Activated CD8-positive, alpha-beta memory T cell treated with anti-CD3 and anti-CD28 coated beads, Interleukin-2, amount 50 U/mL, for 1 hour (primary cell): ENCODE data around the gene SBDS.
"Not testable (repeated sequence)": the region's sequence is repeated elsewhere in the genome, so short reads cannot be mapped to it uniquely, and the experiment has no call there.

Experiments used
- DNase-seq: peaks from one replicate; pipeline ENCODE4 v3.0.0-alpha.2; 2020; ENCODE audit errors: extremely low read depth

The SBDS gene

DNA sequence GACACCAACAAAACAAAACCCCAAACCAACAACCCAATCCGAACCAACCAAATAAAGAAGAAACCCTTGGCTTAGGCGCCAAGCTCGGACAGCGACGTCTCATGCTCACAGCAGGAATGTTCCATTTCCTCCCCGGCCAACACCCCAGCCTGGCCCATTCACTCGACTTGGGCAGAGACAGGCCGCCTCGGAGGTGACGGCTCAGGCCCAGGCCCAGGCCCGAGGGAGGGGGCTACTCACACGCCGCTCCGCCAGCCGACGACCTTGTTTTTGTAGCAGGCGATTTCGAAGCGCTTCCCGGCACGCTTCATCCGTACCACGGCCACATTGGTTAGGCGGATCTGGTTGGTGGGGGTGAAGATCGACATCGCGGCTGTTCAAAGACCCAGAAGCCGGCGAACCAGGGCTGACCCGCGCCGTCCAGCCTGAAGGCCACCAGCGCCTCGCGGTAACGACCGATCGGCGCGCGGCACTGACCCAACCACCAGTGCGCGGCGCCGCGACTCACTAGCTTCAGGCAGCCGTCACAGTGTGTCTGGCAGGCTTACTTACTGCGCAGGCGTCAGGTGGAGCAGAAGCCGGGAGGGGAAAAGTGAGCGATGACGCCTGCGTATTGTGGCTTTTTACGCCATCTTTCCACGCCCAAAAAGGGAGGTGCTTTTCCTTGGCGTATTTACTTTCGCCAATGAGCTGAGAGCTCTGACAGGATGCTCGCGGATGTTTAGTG, at the start of gene SBDS:
TSS of gene SBDS (minus strand) at position 537 of the 727 bp plus-strand sequence. CDS start at position 368, 169 bp downstream.
- DNase-seq, result peak; percentile 86

DNA sequence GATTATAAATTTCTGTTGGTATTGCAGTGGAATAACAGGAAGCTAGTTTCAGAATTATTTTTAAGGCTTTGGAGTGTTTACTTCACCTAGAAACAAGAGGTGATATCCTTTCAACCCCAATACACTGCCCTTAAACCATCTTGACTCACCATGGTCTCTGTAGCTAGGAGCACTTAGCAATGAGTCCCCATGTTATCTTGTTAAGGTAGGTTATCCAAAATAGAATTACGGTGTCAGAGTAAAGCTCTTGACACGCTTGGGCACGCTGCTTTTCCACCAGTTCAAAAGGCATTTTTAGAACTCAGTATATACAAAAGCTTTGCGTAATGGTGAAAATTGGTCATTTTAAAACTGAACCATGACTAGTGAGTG, 48.2 kb upstream of the SBDS start:
- DNase-seq, result not testable (repeated sequence)

DNA sequence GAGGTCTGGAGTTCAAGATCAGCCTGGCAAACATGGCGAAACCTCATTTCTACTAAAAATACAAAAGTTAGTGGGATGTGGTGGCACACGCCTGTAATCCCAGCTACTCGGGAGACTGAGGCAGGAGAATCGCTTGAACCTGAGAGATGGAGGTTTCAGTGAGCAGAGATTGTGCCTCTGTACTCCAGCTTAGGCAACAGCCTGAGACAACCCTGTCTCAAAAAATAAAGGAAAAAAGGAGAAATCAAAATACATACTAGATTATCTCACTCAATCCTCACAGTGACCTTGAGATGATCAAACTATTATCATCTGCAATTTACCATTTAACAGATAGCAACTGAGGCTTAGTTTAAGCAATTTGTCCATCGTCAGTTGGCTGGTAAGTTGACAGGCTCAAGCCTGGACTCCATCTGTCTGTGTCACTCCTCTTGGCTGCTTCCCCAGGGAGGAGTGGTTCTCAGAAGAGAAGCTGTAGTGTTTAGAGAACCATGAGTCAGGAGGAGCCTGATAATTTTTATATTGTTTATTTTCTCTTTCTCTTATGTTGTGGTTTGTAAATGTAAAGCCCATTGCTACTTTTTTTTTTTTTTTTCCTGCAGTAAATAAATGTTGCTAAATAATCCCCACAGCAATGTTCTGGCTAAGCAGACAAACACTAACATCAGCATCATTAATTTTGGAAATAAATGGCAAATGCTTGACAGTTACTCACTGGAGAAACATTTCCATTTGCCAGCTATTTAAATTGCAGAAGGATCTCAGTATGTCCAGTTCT, 47.6 kb upstream of the SBDS start:
- DNase-seq, result not testable (repeated sequence)

DNA sequence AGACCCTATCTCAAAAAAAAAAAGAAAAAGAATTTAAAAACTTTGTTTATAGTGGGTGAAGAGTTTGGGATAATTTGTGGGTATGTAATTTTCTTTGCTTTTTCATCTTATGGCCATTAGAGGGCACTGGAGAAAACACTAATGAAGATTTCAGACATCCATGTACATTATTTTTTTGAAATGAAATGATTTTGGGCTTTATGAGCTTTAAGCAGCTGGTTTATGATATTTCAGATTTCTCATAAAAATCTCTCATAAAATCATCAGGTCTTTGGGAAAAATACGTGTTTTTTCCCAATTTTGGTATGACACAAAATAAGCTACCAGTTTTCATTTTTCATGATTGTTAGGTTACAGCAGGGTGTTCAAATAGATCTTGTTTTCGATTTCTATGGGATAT, 45.4 kb upstream of the SBDS start:
- not testable (repeated sequence) for DNase-seq

DNA sequence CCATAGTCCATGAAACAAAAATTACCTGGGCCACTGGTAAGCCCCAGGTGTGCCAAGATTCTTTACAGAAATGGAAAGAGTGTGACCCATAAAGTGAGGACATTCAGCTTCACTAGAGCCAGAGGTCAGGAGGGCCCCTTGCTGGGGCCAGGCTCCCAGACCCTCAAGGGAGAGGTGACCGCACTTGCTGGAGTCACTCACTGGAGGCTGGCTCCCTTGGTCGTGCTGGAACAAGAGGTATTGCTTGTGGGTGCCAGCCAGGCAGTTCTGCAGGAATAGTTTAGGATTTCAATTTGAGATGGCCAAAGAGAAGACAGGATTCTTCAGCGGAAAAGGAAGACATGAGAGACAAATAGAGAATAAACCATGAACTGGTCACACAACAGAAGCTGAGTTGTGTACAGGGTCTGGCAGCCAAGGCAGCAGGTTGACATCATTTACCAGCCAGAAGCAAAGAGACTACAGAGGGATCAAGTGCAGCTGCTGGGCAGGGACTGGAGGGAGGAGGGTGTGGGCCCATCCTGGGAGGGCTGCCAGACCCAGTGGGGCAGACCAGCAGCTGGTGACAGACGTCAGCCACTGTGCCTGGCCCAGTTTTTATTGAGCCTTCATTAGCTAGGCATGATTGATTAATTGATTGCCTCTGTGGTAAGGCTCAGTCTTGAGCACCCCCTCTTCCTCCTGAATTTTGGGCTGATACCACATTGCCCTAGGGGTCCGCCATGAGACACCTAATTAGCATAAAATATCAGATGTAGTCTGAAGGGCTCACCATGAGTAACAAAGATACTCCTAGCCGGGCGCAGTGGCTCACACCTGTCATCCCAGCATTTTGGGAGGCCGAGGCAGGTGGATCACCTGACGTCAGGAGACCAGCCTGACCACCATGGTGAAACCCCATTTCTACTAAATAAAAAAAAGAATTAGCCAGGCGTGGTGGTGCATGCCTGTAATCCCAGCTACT, 41.3 kb upstream of the SBDS start:
- not testable (repeated sequence) for DNase-seq

DNA sequence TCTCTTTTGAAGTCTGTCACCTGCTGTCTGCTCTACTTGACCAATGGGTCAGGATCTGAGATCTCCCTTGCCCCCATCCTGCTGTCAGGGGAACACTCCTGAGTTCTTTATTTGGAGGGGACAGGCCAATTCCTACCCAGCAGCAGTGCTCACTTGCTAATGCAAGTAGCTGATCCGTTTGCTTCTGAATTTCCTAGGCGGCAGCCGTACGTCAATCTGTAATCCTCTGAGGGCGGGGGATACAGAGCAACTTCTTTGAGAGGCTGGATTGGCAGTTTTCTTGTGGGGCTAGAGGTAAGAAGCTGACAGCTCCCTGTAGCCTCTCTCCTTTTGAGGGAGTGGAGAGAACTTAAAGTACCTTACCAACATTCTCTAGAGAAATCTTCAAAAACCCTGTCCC, 37.9 kb upstream of the SBDS start:
- DNase-seq, result no peak

DNA sequence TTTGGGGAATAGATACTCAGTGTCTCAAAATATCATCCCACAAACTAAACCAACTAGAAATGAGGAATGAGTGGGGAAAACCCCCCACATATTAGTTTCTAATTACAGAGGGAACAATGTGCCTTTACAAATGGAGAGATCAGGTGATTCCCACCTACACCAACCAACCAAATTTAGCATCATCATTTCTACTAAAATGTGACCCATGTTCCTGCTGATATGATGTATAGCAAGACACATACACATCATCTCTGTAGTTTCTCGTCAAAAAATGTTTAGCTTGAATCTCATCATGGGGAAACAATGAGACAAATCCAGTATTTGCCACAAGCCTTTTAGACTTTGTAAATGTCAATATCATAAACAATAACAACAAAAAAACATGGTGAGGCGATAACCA, 36.3 kb upstream of the SBDS start:
- DNase-seq, result not testable (repeated sequence)

DNA sequence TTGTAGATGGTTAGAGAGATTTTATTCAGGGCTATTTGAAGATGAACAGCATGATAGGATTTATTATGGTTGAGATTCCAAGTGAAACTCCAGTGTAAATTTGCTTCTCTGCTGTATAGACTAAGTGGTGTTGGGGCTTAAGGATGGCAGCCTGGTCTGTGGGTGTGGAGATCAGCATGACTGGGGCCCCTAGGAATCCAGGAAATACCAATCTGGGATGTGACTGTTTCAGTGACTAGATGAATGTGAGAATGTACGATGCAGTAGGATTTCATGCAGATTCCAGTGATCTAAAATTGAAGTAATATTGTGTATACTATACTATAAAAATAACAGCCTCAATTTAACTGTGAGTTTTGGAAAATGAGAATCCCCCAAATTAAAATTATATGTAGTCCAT, 30.1 kb upstream of the SBDS start:
- not testable (repeated sequence) for DNase-seq

DNA sequence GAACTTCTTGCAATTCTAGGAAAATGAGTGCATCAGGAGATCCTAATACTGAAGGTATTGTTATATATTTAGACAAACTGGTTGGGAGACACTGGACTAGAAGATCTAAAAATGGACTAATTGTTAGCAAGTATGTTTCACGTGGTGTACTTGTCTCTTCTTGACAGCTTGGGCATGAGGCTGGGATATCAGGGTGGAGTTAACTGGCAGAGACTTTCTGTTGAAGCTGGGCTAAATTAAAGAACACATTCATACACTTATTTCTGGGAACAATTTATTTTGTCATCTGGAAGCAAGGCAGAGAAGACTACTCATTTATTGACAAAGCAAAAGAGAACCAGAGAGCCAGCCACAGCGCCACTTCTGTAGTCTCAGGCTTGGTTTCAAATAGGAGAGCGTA, 27.1 kb upstream of the SBDS start:
- DNase-seq, result no peak

DNA sequence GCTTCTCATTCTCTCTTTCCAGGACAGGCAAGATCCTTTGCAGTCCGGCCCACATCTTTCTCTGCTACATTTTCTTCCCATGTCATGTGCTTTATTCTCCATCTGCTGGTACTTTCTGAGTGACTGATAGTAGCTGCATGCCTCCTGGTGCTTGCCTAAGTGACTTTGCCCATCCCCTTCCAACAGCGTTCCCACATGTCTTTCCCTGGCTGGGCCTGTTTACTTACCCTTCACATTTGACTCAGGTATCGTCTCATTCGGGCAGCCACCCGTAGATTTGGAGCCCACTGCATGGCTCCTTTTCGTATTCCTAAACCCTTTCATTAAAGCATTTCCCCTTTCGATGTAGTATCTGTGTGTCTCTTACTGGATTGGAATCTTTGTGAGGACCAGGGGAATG, 25.9 kb upstream of the SBDS start:
- no peak for DNase-seq

DNA sequence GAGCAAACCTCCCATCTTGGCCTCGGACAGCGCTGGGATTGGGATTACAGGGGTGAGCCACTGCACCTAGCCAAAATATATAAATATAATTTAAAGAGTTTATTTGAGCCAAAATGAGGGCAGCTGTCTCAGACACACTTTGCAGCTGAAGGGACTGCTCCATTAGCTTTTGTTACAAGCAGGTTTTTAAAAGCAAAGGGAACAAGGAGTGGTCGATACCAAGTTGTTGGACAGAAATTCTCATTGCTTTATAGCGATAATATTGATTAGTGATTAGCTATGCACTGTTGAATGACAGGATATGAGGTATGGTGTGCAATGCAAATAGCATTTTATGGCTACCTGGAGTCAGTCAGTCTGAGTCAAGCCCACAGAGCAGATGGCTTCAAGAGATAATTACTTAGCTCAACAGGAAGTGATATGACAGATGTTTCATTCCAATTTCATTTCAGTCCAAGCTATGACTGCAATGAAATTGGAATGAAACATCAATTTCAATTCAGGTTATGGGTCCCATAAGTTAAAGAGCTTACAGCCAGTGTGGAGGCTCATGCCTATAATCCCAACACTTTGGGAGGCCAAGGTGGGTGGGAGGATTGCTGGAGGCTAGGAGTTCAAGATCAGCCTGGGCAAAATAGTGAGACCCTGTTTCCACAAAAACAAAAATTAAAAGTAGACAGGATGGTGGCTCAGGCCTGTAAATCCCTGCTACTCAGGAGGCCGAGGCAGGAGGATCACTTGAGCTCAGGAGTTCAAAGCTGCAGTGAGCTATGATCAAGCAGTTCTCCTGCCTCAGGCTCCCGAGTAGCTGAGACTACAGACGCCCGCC, 24.4 kb upstream of the SBDS start:
- DNase-seq, result no peak

DNA sequence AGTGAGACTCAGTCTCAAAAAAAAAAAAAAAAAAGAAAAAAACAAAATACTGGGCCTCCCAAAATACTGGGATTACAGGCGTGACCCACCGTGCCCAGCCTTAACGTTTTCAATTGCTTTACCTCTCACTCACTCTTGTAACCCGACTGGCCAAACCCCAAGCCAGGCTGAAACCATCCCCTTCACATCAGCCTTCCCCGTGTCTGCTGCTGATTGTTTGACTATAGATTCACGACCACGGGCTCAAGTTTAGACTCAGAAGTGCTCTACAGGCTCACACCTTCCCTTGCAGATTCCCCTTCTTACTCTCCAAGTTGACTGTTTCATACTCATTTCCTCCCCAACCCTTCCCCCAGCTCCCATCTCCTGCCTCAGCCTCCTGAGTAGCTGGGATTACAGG, 23.6 kb upstream of the SBDS start:
- DNase-seq, result no peak

DNA sequence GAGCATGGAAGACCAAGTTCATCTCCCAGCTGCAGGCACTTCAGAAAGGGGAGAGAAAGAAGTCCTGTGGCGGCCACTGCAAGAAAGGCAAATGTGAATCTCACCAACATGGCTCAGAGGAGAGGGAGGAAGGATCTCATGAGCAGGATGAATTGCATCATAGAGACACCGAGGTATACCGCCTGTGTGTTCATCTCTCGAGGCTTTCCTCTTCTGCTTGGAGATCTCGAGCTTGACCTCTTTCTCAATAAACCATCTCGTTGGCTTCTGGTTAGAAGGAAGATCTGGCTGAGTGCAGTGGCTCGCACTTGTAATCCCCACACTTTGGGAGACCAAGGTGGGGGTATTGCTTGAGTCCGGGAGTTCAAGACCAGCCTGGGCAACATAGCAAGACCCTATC, 22.6 kb upstream of the SBDS start:
- DNase-seq, result not testable (repeated sequence)

DNA sequence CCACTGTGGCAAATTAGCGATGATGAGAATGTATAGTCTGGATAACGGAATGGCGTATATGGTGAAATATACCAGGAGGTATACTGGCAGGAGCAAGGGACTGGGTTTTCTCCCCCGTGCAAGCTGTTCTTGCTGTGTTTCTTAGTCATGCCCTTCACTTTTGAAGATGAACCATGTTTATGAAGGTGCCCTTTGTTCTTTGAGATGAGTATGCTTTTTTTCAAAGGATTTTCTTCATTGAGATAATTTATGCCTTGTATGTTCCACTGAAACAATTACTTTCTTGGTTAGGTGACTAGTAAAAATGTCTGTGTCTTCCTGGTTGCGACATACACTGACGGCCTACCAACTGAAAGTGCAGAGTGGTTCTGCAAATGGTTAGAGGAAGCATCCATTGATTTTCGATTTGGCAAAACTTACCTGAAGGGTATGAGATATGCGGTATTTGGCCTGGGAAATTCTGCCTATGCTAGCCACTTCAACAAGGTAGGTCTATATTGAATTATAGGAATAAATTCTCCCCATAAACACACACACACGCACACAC, 18.8 kb upstream of the SBDS start:
- DNase-seq, result not testable (repeated sequence)

DNA sequence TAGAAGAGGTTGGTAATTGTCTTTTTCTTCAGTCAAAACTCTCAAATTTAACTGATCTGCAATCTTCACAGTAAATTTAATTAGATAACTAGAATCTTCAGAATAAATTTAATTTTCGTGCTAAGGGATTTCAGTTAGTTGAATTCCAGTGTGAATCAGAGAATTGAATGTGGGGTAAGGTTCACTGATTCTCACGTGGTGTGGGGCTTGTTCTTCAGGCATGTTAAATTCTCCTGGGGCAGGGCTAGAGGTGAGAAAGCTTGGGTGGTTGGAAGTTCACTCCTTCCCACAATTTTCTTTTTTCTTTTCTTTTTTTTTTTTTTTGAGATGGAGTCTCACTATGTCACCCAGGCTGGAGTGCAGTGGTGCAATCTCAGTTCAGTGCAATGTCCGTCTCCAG, 14.3 kb upstream of the SBDS start:
- not testable (repeated sequence) for DNase-seq

DNA sequence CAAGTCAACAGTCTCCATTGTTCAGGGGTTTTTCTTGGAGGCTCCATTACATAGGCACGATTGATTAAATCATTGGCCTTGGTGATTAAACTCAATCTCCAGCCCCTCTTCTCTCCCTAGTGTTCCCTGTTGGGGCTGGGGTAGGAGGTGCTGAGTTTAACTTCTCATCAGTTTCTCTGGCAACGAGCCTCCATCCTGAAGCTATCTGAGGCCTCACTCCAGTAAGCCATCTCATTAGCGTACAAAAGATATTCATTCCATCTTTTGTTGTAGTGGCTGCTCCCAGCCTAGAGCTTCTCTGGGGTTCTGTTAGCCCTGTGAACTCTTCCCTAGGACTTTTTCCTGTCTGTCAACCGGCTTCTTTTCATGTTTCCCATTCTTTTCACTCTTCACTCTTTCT, 12.9 kb upstream of the SBDS start:
- DNase-seq, result no peak

DNA sequence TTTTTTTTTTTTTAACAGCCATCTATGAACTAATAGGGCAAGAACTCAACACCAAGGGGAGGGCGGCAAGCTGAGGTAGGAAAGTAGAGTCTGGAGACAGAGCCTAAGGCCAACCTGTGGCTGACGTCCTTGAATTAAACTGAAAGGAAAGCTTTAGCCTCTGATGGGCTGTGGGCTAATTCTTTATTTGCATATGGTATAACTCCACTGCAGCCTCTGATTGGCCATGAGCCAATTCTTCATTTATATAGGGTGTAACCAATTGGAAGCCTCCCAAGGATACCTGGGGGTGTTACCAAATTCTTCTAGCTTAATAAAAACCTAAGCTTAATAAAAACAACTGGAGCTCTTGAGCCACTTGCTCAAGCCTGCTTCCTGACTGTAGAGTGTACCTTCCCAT, 11.6 kb upstream of the SBDS start:
- no peak for DNase-seq

DNA sequence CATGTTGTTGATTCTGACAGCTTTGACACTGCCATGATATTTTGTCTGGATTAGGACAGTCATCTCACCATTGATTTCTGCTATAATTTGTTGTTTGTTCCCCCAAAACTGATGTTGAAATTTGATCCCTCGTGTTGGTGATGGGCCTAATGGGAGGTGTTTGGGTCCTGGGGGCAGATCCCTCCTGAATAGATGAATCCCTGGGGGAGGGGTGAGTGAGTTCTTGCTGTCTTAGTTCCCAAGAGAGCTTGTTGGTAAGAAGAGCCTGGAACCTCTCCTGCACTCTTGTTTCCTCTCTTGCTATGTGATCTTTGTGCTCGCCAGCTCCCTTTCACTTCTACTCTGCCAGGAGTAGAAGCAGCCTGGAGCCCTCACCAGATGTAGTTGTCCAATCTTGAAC, 8.8 kb upstream of the SBDS start:
- not testable (repeated sequence) for DNase-seq

DNA sequence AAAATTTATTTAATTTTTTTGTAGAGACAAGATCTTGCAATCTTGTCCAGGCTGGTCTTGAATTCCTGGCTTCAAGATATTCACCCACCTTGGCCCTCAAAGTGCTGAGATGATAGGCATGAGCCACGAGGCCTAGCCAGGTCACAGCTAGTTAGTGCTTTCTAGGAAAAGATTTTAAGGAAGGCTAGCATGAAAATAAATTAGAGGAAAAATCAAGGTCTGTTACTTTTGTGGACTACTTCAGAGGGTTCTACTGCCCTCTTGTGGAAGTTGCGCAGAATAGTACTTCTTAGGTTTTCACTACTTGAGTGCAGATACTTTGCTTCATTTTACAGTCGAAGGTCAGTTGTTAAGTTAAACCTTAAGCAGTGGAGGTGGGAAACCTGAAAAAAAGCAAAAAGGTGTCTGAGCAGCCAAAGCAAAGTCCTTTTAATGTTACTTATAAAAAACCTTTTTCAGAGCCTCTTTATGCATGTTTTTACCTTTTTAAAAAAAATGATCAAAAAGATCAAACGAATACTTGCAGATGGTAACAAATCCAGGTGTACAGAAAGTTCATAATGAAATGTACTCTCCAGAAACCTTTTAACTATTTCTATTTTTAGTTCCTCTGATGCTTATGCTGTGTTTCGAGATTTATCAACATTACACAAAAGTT, 5.3 kb upstream of the SBDS start:
- not testable (repeated sequence) for DNase-seq

DNA sequence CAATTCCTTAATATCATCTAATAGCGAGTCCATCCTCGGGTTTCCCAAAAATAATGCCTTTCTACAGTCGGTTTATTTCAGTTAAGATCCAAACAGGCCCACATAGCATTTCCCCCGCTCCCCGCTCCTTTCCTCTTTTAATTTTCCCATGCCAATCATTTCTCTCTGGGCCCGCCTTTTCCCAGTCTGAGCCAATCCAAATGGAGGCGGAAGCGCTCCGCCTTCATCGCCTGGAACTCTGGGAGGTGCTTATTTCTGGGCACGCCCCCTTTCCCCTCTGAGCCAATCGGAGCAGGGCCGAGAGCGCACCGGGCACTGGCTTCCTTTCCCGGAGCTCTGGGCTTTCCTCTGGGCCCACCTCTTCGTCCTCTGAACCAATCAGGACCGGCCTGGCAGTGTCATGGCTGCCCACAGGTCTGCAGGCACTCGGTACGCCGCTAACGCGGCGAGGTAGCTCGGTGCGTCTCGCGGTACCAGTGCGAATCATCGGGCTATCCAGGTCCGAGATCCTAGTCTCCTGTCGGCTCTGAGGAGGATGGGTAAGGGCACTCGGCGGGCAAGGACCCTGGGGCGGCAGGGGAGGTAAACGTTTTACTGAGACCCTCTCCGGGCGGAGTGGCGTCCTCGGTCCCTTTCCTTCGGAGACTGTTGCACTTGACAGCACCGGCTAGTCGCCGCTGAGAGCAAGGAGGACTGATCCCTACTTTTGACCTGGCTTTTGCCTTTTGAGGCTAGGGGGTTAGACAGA, 1.2 kb upstream of the SBDS start, which contains the start of gene TYW1:
TSS of gene TYW1 (plus strand) at position 390 of the 748 bp plus-strand sequence. CDS start at position 536, 146 bp downstream.
- peak; percentile 91 for DNase-seq
